Heart right ventricle (tissue), 16 donors: ENCODE results near the gene NIN. TPM values are rescaled to one million over a fixed set of nuclear protein-coding genes. Genes with fewer than 3 reads are reported as not detected.

Experiments used
- ATAC-seq, 8 donors: fragments of 200-7000 bp; cut with Tn5 transposase; one replicate each; pipeline ENCODE4 v1.9.1; 2020; ENCODE audit warnings: mild to moderate bottlenecking in 8 of 8, moderate library complexity in 8 of 8, moderate number of reproducible peaks in 1 of 8
- DNase-seq, 2 donors: peaks; one replicate each; pipeline ENCODE4 v3.0.0-alpha.2; 2020
- H3K27ac ChIP-seq, 10 donors: fragments of 200-600 bp; sonication (generic) in 2 of 10; one replicate each; pipeline versions ENCODE4 v1.5.0 to v1.8.0; 2020 to 2022; ENCODE audit warnings: mild to moderate bottlenecking in 3 of 10
- H3K27me3 ChIP-seq, 7 donors: fragments of 200-600 bp; one replicate each; pipeline ENCODE4 v1.8.0; 2021 to 2022; ENCODE audit warnings: mild to moderate bottlenecking in 2 of 7
- H3K36me3 ChIP-seq, 9 donors: fragments of 200-600 bp; sonication (generic) in 1 of 9; one replicate each; pipeline versions ENCODE4 v1.5.0 to v1.8.0; 2020 to 2022; ENCODE audit warnings: mild to moderate bottlenecking in 2 of 9
- H3K4me1 ChIP-seq, 9 donors: fragments of 200-600 bp; sonication (generic) in 1 of 9; one replicate each; pipeline versions ENCODE4 v1.5.0 to v1.8.0; 2020 to 2022; ENCODE audit warnings: mild to moderate bottlenecking in 4 of 9
- H3K4me3 ChIP-seq, 10 donors: fragments of 200-600 bp; sonication (generic) in 2 of 10; one replicate each; pipeline versions ENCODE4 v1.5.0 to v1.8.0; 2020 to 2022; ENCODE audit warnings: mild to moderate bottlenecking in 7 of 10, moderate library complexity in 2 of 10
- H3K9me3 ChIP-seq, 11 donors: fragments of 200-600 bp in 10 of 11; sonication (generic) in 2 of 11; one replicate each; pipeline versions ENCODE4 v1.5.0 to v1.8.0; 2013 to 2022; ENCODE audit warnings: mild to moderate bottlenecking in 2 of 11, control low read depth in 1 of 11, moderate library complexity in 1 of 11
- WGBS, 2 donors: extraction: QIAGEN DNeasy Blood & Tissue Kit; methylation state at CpG; one replicate each; pipeline ENCODE4 v1.1.7; 2013; ENCODE audit warnings: inconsistent platforms in 1 of 2; 5-methylcytosine and 5-hydroxymethylcytosine counted together
- intact Hi-C, 10 donors: fragments of 100-400 bp; cut with DNase I; formaldehyde crosslinking; loops; one replicate each; pipeline versions ENCODE4 v1.11.1 to v1.14.2; 2022
- polyA plus RNA-seq, 2 donors: library from polyadenylated mRNA; stranded (reverse); fragments of 200-250 nt; gene quantifications; one replicate each; pipeline ENCODE4 v1.2.3, GENCODE V29; 2013
- total RNA-seq, 10 donors: library from RNA; stranded (reverse); fragmentation: NEBNext Ultra II Directional in 3 of 10; extraction: Animal tissue kit (Norgen Biotek cat#: 25700) in 3 of 10; gene quantifications; one replicate each; pipeline versions ENCODE4 v1.2.1 to v1.2.4, GENCODE V29; 2021 to 2023
- TF ChIP-seq, protein P1 (sequence below), 9 donors: fragments of 200-600 bp; sonication (generic) in 2 of 9; IDR thresholded peaks; one replicate each; pipeline versions ENCODE4 v1.5.0 to v1.8.0; 2021 to 2022; ENCODE audit warnings: antibody characterized with exemption in 9 of 9, mild to moderate bottlenecking in 5 of 9, moderate library complexity in 1 of 9
- donor health status: Arrhythmogenic right ventricular cardiomyopathy.
- donor health status: ischemic (EF 13 %, LVEDD 7.1; RV severe dilation, severe dysfunction).
- donor health status: healthy with polysubstance abuse.
- donor health status: DM: no; HTN: yes; CAD: no.
- donor health status: DM: no; HTN: no; CAD: no.
- donor health status: ischemic (EF 25% LVEDD 6.9; RV normal size, moderate dysfunction).
- donor health status: ischemic (EF 25% LVEDD 5.7; RV mildly dilated, moderate dysfunction).
- donor health status: healthy.
- donor health status: DM: yes; HTN: yes; CAD: no.
- donor health status: Ischemic cardiomyopathy.
- donor health status: ischemic (EF 35%, LVEDD 5.7; RV mildly dilated, moderate dysfunction).
- donor health status: nonischemic (EF 11% LVEDD 7.7; RV severe dilation, severe dysfunction).
- donor health status: DM: yes; HTN: yes; CAD: no.
- donor health status: PGD.
- donor health status: ischemic (EF 29% LVEDD 5.4; RV normal size, mild dysfunction).
- donor health status: nonischemic (EF 23%, LVEDD 6.1; RV moderate dilation, normal function).

Gene NIN
- total and polyA plus RNA-seq, 12 donors: 4.0 to 38.7 (median 25.1) TPM

- H3K4me1 ChIP-seq: peaks cover 0 to 28% (median 11%) of the 10 kb centered on the region in 9 donors
- TF ChIP-seq, protein P1, sequence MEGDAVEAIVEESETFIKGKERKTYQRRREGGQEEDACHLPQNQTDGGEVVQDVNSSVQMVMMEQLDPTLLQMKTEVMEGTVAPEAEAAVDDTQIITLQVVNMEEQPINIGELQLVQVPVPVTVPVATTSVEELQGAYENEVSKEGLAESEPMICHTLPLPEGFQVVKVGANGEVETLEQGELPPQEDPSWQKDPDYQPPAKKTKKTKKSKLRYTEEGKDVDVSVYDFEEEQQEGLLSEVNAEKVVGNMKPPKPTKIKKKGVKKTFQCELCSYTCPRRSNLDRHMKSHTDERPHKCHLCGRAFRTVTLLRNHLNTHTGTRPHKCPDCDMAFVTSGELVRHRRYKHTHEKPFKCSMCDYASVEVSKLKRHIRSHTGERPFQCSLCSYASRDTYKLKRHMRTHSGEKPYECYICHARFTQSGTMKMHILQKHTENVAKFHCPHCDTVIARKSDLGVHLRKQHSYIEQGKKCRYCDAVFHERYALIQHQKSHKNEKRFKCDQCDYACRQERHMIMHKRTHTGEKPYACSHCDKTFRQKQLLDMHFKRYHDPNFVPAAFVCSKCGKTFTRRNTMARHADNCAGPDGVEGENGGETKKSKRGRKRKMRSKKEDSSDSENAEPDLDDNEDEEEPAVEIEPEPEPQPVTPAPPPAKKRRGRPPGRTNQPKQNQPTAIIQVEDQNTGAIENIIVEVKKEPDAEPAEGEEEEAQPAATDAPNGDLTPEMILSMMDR (IDR thresholded peaks at IDR 0.05): no peak
- no peaks in the 10 kb centered on the region for H3K9me3 ChIP-seq
- no peak overlapping the region for H3K27ac ChIP-seq
- intact Hi-C loops: no loop called here
- DNase-seq: no peak
- no peak for ATAC-seq
- H3K27me3 ChIP-seq: no peaks in the 10 kb centered on the region
- 83 to 91% methylated on average over 6 of the region's 6 CpGs for WGBS, 2 donors
- no peak overlapping the region for H3K4me3 ChIP-seq
- H3K36me3 ChIP-seq: peaks cover 0 to 37% (median 3%) of the 10 kb centered on the region in 9 donors
Measured at GRCh38 chr14:50796390-50796789, 34.6 kb downstream of the NIN start.

- H3K4me3 ChIP-seq: no peak overlapping the region
- no peak for ATAC-seq
- H3K4me1 ChIP-seq: peaks cover 0 to 27% (median 11%) of the 10 kb centered on the region in 9 donors
- H3K9me3 ChIP-seq: no peaks in the 10 kb centered on the region
- TF ChIP-seq, protein P1 (IDR thresholded peaks at IDR 0.05): no peak
- no peak for DNase-seq
- H3K27me3 ChIP-seq: no peaks in the 10 kb centered on the region
- intact Hi-C loops: no loop called here
- no peak overlapping the region for H3K27ac ChIP-seq
- WGBS, 2 donors: 94 to 100% methylated on average over 3 of the region's 3 CpGs
- peaks cover 0 to 42% (median 3%) of the 10 kb centered on the region in 9 donors for H3K36me3 ChIP-seq
Measured at GRCh38 chr14:50795909-50796308, 35.1 kb downstream of the NIN start.

DNA sequence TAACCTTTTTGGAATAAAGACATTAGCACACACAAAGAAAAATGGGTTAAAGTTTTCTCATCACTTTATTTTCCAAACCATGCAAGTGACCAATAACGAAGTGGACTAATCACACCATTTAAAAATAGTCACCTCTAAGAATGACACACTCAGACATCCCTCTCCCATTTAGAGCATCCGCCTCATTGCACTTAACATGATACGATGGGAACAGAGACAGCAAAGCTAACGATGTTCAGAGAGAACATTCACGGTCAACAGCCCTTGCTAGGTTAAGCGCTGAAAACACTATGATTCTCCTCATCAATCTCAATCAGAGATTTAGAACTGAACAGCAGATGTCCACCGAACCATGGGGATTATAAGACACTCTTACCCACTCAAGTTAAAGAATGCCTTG lies 35.8 kb downstream of the NIN start:
- no peak for ATAC-seq
- Histone ChIP-seq H3K9me3 (no peaks in the 10 kb centered on the region), H3K4me1 (peaks cover 0 to 32% (median 11%) of the 10 kb centered on the region in 9 donors), H3K27ac (no peak overlapping the region), H3K27me3 (no peaks in the 10 kb centered on the region), H3K36me3 (peaks cover 0 to 50% (median 3%) of the 10 kb centered on the region in 9 donors), H3K4me3 (no peak overlapping the region)
- intact Hi-C loops: no loop called here
- no peak for DNase-seq
- 84 to 86% methylated on average over 7 of the region's 7 CpGs for WGBS, 2 donors
- TF ChIP-seq, protein P1 (IDR thresholded peaks at IDR 0.05): no peak

GRCh38 chr14:50794068-50794645 lies 36.8 kb downstream of the NIN start:
- Histone ChIP-seq H3K27ac (no peak overlapping the region), H3K36me3 (peaks cover 0 to 55% (median 2%) of the 10 kb centered on the region in 9 donors), H3K27me3 (no peaks in the 10 kb centered on the region), H3K9me3 (no peaks in the 10 kb centered on the region), H3K4me3 (no peak overlapping the region), H3K4me1 (peaks cover 0 to 38% (median 16%) of the 10 kb centered on the region in 9 donors)
- 48 to 58% methylated on average over 8 of the region's 8 CpGs for WGBS, 2 donors
- TF ChIP-seq, protein P1 (IDR thresholded peaks at IDR 0.05): no peak
- intact Hi-C loops: loop anchor here in 4 of 10 donors (5.0 kb wide), 3 partner anchors 33 to 68 kb away; partner anchors contain the start of gene NIN (in 1 of the 4)
- ATAC-seq (no peak), DNase-seq (no peak)
